Heart right ventricle (tissue), 16 donors: ENCODE data around the gene CDH13. TPM values are rescaled to one million over a fixed set of nuclear protein-coding genes. Genes with fewer than 3 reads are reported as not detected.

Source experiments
- ATAC-seq, 8 donors: fragments of 200-7000 bp; cut with Tn5 transposase; one replicate each; pipeline ENCODE4 v1.9.1; 2020; ENCODE audit warnings: mild to moderate bottlenecking in 8 of 8, moderate library complexity in 8 of 8, moderate number of reproducible peaks in 1 of 8
- DNase-seq, 2 donors: peaks; one replicate each; pipeline ENCODE4 v3.0.0-alpha.2; 2020
- H3K27ac ChIP-seq, 10 donors: fragments of 200-600 bp; sonication (generic) in 2 of 10; one replicate each; pipeline versions ENCODE4 v1.5.0 to v1.8.0; 2020 to 2022; ENCODE audit warnings: mild to moderate bottlenecking in 3 of 10
- H3K27me3 ChIP-seq, 7 donors: fragments of 200-600 bp; one replicate each; pipeline ENCODE4 v1.8.0; 2021 to 2022; ENCODE audit warnings: mild to moderate bottlenecking in 2 of 7
- H3K36me3 ChIP-seq, 9 donors: fragments of 200-600 bp; sonication (generic) in 1 of 9; one replicate each; pipeline versions ENCODE4 v1.5.0 to v1.8.0; 2020 to 2022; ENCODE audit warnings: mild to moderate bottlenecking in 2 of 9
- H3K4me1 ChIP-seq, 9 donors: fragments of 200-600 bp; sonication (generic) in 1 of 9; one replicate each; pipeline versions ENCODE4 v1.5.0 to v1.8.0; 2020 to 2022; ENCODE audit warnings: mild to moderate bottlenecking in 4 of 9
- H3K4me3 ChIP-seq, 10 donors: fragments of 200-600 bp; sonication (generic) in 2 of 10; one replicate each; pipeline versions ENCODE4 v1.5.0 to v1.8.0; 2020 to 2022; ENCODE audit warnings: mild to moderate bottlenecking in 7 of 10, moderate library complexity in 2 of 10
- H3K9me3 ChIP-seq, 11 donors: fragments of 200-600 bp in 10 of 11; sonication (generic) in 2 of 11; one replicate each; pipeline versions ENCODE4 v1.5.0 to v1.8.0; 2013 to 2022; ENCODE audit warnings: mild to moderate bottlenecking in 2 of 11, control low read depth in 1 of 11, moderate library complexity in 1 of 11
- WGBS, 2 donors: extraction: QIAGEN DNeasy Blood & Tissue Kit; methylation state at CpG; one replicate each; pipeline ENCODE4 v1.1.7; 2013; ENCODE audit warnings: inconsistent platforms in 1 of 2; 5-methylcytosine and 5-hydroxymethylcytosine counted together
- intact Hi-C, 10 donors: fragments of 100-400 bp; cut with DNase I; formaldehyde crosslinking; loops; one replicate each; pipeline versions ENCODE4 v1.11.1 to v1.14.2; 2022
- polyA plus RNA-seq, 2 donors: library from polyadenylated mRNA; stranded (reverse); fragments of 200-250 nt; gene quantifications; one replicate each; pipeline ENCODE4 v1.2.3, GENCODE V29; 2013
- total RNA-seq, 10 donors: library from RNA; stranded (reverse); fragmentation: NEBNext Ultra II Directional in 3 of 10; extraction: Animal tissue kit (Norgen Biotek cat#: 25700) in 3 of 10; gene quantifications; one replicate each; pipeline versions ENCODE4 v1.2.1 to v1.2.4, GENCODE V29; 2021 to 2023
- TF ChIP-seq, protein P1 (sequence below), 9 donors: fragments of 200-600 bp; sonication (generic) in 2 of 9; IDR thresholded peaks; one replicate each; pipeline versions ENCODE4 v1.5.0 to v1.8.0; 2021 to 2022; ENCODE audit warnings: antibody characterized with exemption in 9 of 9, mild to moderate bottlenecking in 5 of 9, moderate library complexity in 1 of 9
- donor health status: Arrhythmogenic right ventricular cardiomyopathy.
- donor health status: ischemic (EF 13 %, LVEDD 7.1; RV severe dilation, severe dysfunction).
- donor health status: healthy with polysubstance abuse.
- donor health status: DM: no; HTN: yes; CAD: no.
- donor health status: DM: no; HTN: no; CAD: no.
- donor health status: ischemic (EF 25% LVEDD 6.9; RV normal size, moderate dysfunction).
- donor health status: ischemic (EF 25% LVEDD 5.7; RV mildly dilated, moderate dysfunction).
- donor health status: healthy.
- donor health status: DM: yes; HTN: yes; CAD: no.
- donor health status: Ischemic cardiomyopathy.
- donor health status: ischemic (EF 35%, LVEDD 5.7; RV mildly dilated, moderate dysfunction).
- donor health status: nonischemic (EF 11% LVEDD 7.7; RV severe dilation, severe dysfunction).
- donor health status: DM: yes; HTN: yes; CAD: no.
- donor health status: PGD.
- donor health status: ischemic (EF 29% LVEDD 5.4; RV normal size, mild dysfunction).
- donor health status: nonischemic (EF 23%, LVEDD 6.1; RV moderate dilation, normal function).

The CDH13 gene
- total and polyA plus RNA-seq, 12 donors: 15.5 to 221 (median 168) TPM

DNA sequence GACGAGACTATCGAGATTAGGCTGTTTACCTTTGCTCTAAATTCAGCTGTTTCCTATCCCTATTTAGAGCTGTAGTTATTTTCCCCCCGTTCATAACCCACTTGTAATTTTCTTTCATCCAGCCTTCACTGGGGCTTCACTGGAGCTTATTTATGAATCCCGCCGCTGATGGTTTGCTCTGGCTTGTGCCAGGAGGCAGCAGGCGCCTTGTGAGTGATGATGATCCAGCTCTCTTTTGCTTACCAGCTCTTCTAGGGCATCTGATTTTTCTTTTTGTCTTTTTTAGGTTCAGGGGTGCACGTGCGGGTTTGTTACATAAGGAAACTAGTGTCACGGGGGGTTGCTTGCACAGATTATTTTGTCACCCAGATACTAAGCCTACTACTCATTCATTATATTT, 37.4 kb upstream of the CDH13 start:
- intact Hi-C loops: loop anchor here in 4 of 10 donors (10.0 kb wide), 3 partner anchors 215 to 625 kb away; no protein-coding TSS in a partner anchor
- WGBS, 2 donors: 44 to 64% methylated on average over 9 of the region's 9 CpGs
- H3K27ac ChIP-seq: no peak overlapping the region
- ATAC-seq (peak in 1 of 8 donors; percentile 53), DNase-seq (peak in 1 of 2 donors; percentile 17)
- no peak overlapping the region for H3K4me3 ChIP-seq
- H3K9me3 ChIP-seq: no peaks in the 10 kb centered on the region
- H3K36me3 ChIP-seq: no peaks in the 10 kb centered on the region
- H3K27me3 ChIP-seq: no peaks in the 10 kb centered on the region
- TF ChIP-seq, protein P1, sequence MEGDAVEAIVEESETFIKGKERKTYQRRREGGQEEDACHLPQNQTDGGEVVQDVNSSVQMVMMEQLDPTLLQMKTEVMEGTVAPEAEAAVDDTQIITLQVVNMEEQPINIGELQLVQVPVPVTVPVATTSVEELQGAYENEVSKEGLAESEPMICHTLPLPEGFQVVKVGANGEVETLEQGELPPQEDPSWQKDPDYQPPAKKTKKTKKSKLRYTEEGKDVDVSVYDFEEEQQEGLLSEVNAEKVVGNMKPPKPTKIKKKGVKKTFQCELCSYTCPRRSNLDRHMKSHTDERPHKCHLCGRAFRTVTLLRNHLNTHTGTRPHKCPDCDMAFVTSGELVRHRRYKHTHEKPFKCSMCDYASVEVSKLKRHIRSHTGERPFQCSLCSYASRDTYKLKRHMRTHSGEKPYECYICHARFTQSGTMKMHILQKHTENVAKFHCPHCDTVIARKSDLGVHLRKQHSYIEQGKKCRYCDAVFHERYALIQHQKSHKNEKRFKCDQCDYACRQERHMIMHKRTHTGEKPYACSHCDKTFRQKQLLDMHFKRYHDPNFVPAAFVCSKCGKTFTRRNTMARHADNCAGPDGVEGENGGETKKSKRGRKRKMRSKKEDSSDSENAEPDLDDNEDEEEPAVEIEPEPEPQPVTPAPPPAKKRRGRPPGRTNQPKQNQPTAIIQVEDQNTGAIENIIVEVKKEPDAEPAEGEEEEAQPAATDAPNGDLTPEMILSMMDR (IDR thresholded peaks at IDR 0.05): no peak
- H3K4me1 ChIP-seq: peaks cover 0 to 5% (median 0%) of the 10 kb centered on the region in 9 donors

GRCh38 chr16:82594114-82594513, 32.7 kb upstream of the CDH13 start:
- Histone ChIP-seq H3K4me1 (no peaks in the 10 kb centered on the region), H3K27me3 (peaks cover 0 to 4% (median 0%) of the 10 kb centered on the region in 7 donors), H3K27ac (no peak overlapping the region), H3K4me3 (no peak overlapping the region), H3K36me3 (no peaks in the 10 kb centered on the region), H3K9me3 (no peaks in the 10 kb centered on the region)
- TF ChIP-seq, protein P1 (IDR thresholded peaks at IDR 0.05): no peak
- WGBS, 2 donors: 70 to 79% methylated on average over 4 of the region's 4 CpGs
- no peak for DNase-seq
- intact Hi-C loops: no loop called here
- no peak for ATAC-seq

DNA sequence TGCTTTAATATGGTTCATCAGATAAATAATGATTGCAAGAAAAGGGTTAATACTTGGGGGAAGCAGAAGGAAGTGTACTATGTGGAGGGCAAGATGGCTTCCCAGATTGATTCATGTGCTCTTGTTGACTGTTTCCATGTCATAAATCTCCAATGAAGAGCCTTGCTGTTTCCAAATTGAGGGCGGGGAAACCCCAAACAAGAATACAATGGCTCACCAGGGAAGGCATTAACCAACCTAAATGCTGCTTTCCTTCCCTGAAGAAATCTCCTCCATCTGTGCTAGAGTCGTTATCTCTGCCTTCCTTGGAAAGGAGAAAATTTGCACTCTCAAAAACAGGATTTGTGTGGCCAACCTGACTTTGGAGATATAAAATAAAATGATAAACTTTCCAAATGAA, 28.0 kb upstream of the CDH13 start:
- TF ChIP-seq, protein P1 (IDR thresholded peaks at IDR 0.05): no peak
- Histone ChIP-seq H3K4me3 (no peak overlapping the region), H3K4me1 (peaks cover 0 to 2% (median 0%) of the 10 kb centered on the region in 9 donors), H3K9me3 (peaks cover 0 to 5% (median 0%) of the 10 kb centered on the region in 11 donors), H3K27ac (no peak overlapping the region), H3K27me3 (peaks cover 0 to 4% (median 0%) of the 10 kb centered on the region in 7 donors), H3K36me3 (no peaks in the 10 kb centered on the region)
- DNase-seq: no peak
- ATAC-seq: no peak
- WGBS, 2 donors: 64 to 73% methylated on average over 2 of the region's 2 CpGs
- intact Hi-C loops: no loop called here

- no peak overlapping the region for H3K4me3 ChIP-seq
- no peak for DNase-seq
- no peaks in the 10 kb centered on the region for H3K27me3 ChIP-seq
- H3K9me3 ChIP-seq: peaks cover 0 to 5% (median 0%) of the 10 kb centered on the region in 11 donors
- H3K27ac ChIP-seq: no peak overlapping the region
- H3K4me1 ChIP-seq: peaks cover 0 to 6% (median 0%) of the 10 kb centered on the region in 9 donors
- no peaks in the 10 kb centered on the region for H3K36me3 ChIP-seq
- 76 to 86% methylated on average over 7 of the region's 7 CpGs for WGBS, 2 donors
- intact Hi-C loops: loop anchor here in 6 of 10 donors (2.0 to 10.0 kb wide), 5 partner anchors 463 to 845 kb away; no protein-coding TSS in a partner anchor
- no peak for ATAC-seq
- TF ChIP-seq, protein P1 (IDR thresholded peaks at IDR 0.05): no peak
Observed at GRCh38 chr16:82601989-82602640, 24.7 kb upstream of the CDH13 start.
